HL-60 (cell line): ENCODE results near the gene IGFBP6.
A peak's percentile ranks its signal among the peaks of the same experiment; 100 is the strongest.

Experiments used
- DNase-seq, 2 experiments: peaks; one replicate each; pipeline ENCODE4 v3.0.0-alpha.2; 2010 to 2020; ENCODE audit warnings: low read depth in 1 of 2, low spot score in 1 of 2
- H3K27ac ChIP-seq: fragments of 250-450 bp; sonication (Bioruptor Pico); replicated peaks from 2 replicates; pipeline ENCODE4 v1.5.1; 2020; ENCODE audit warnings: mild to moderate bottlenecking, moderate library complexity
- H3K27me3 ChIP-seq: fragments of 250-450 bp; sonication (Bioruptor Pico); 2 replicates; pipeline ENCODE4 v1.5.1; 2021; ENCODE audit warnings: mild to moderate bottlenecking, moderate library complexity; ENCODE audit not compliant: insufficient read depth, poor library complexity, severe bottlenecking
- H3K4me3 ChIP-seq: replicated peaks from 2 replicates; pipeline ENCODE4 v1.5.1; 2011; ENCODE audit warnings: mild to moderate bottlenecking, control low read depth, low read length; ENCODE audit not compliant: insufficient read depth
- GABPA ChIP-seq: IDR thresholded peaks from 2 replicates; pipeline ENCODE4 v1.6.1; 2012; ENCODE audit warnings: low read depth
- POLR2AphosphoS5 ChIP-seq: IDR thresholded peaks from 2 replicates; pipeline ENCODE4 v1.6.1; 2012; ENCODE audit warnings: low read depth
- SPI1 ChIP-seq: IDR thresholded peaks from 2 replicates; pipeline ENCODE4 v1.6.1; 2012; ENCODE audit warnings: low read depth, mild to moderate bottlenecking, borderline replicate concordance
- TF ChIP-seq, protein P1 (sequence below): IDR thresholded peaks from one replicate; pipeline ENCODE4 v1.5.1; 2011; ENCODE audit warnings: low read length, control low read depth, inconsistent platforms; ENCODE audit not compliant: insufficient read depth
- TF ChIP-seq, protein P2 (sequence below): IDR thresholded peaks from 2 replicates; pipeline ENCODE4 v1.6.1; 2012; ENCODE audit warnings: low read depth; ENCODE audit not compliant: insufficient replicate concordance

The IGFBP6 gene

DNA sequence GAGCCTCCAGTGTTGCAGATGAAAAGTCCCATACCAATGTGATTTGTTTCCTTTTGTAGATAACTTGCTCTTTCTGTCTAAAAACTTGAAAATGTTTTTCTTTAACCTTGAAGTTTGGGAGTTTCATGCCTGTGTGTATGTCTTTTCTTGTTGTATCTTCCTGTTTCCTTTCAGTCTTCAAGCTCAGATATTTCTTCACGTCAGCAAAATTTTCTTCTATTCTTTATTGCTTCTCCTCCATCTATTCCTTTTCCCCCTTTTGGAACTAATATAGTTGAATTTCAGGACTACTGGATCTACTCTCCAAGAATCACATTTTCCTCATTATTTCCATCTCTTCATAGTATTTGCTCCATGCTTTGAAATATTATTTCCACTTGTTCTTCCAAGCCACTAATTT, 29.7 kb downstream of the IGFBP6 start:
- DNase-seq, result no peak
- TF ChIP-seq, protein P1, sequence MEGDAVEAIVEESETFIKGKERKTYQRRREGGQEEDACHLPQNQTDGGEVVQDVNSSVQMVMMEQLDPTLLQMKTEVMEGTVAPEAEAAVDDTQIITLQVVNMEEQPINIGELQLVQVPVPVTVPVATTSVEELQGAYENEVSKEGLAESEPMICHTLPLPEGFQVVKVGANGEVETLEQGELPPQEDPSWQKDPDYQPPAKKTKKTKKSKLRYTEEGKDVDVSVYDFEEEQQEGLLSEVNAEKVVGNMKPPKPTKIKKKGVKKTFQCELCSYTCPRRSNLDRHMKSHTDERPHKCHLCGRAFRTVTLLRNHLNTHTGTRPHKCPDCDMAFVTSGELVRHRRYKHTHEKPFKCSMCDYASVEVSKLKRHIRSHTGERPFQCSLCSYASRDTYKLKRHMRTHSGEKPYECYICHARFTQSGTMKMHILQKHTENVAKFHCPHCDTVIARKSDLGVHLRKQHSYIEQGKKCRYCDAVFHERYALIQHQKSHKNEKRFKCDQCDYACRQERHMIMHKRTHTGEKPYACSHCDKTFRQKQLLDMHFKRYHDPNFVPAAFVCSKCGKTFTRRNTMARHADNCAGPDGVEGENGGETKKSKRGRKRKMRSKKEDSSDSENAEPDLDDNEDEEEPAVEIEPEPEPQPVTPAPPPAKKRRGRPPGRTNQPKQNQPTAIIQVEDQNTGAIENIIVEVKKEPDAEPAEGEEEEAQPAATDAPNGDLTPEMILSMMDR, result no peak
- no peak for TF ChIP-seq SPI1
- TF ChIP-seq, protein P2, sequence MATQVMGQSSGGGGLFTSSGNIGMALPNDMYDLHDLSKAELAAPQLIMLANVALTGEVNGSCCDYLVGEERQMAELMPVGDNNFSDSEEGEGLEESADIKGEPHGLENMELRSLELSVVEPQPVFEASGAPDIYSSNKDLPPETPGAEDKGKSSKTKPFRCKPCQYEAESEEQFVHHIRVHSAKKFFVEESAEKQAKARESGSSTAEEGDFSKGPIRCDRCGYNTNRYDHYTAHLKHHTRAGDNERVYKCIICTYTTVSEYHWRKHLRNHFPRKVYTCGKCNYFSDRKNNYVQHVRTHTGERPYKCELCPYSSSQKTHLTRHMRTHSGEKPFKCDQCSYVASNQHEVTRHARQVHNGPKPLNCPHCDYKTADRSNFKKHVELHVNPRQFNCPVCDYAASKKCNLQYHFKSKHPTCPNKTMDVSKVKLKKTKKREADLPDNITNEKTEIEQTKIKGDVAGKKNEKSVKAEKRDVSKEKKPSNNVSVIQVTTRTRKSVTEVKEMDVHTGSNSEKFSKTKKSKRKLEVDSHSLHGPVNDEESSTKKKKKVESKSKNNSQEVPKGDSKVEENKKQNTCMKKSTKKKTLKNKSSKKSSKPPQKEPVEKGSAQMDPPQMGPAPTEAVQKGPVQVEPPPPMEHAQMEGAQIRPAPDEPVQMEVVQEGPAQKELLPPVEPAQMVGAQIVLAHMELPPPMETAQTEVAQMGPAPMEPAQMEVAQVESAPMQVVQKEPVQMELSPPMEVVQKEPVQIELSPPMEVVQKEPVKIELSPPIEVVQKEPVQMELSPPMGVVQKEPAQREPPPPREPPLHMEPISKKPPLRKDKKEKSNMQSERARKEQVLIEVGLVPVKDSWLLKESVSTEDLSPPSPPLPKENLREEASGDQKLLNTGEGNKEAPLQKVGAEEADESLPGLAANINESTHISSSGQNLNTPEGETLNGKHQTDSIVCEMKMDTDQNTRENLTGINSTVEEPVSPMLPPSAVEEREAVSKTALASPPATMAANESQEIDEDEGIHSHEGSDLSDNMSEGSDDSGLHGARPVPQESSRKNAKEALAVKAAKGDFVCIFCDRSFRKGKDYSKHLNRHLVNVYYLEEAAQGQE, result no peak
- no peak for TF ChIP-seq GABPA
- TF ChIP-seq POLR2AphosphoS5, result no peak
- H3K4me3 ChIP-seq, result no peak overlapping the region
- H3K27me3 ChIP-seq, result no peaks in the 10 kb centered on the region
- H3K27ac ChIP-seq, result no peak overlapping the region

DNA sequence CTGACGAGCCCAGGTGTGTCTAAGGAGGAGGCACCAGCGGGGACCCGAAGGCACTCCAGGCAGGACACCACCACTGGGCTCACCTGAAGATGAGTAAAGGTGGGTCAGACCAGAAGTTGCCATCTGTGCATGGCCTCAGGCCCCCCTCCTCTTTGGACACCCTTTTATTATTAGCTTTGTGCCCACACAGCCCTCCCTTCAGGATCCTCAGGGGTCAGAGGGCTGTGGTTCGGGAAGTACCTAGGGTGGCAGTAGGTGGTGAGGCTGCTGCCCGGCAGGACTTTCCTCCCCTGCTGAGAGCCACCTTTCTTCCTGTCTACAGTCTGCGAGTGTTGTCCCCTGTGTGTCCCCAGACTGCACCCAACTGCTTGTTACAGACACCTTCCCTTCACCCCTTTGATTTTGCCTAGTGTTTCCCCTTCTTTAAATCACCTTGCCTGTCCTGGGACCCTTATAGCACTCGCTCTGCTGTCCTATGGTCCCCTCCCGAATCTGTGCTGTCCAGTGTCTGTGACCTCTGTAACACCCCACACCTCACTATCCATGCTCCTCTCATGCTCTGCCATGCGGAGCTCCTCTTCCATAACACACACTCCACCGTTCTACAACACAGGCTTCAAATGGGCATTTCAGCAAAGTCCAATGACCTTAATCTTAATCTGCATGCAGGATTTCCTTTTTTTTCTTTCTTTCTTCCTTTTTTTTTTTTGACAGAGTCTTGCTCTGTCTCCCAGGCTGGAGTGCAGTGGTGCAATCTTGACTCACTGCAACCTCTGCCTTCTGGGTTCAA, 31.5 kb downstream of the IGFBP6 start:
- Histone ChIP-seq H3K27ac (no peak overlapping the region), H3K4me3 (no peak overlapping the region), H3K27me3 (no peaks in the 10 kb centered on the region)
- peak; percentile 34; the same call in 1 of the 2 replicates for TF ChIP-seq SPI1
- no peak for TF ChIP-seq POLR2AphosphoS5
- TF ChIP-seq, protein P1, result no peak
- peak in 1 of 2 experiments; percentile 77 for DNase-seq

DNA sequence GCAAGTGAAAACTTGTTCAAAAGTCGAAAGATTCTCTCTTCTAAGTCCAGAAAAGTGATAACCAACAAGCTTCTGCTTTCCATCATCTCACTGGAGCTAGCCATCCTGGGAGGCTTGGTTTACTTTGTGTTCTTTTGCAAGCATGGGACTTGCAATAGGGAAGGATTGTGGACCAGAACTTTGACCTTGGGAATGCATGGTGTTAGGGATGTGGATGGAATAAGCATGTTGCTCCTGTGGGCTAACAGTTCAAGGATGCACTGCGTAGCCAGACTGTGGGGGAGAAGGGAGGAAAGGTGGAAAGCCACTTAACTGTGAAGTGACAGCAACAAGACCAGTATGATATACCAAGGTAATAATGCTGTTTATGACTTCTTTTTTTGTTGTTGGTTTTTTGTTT, 34.4 kb downstream of the IGFBP6 start:
- no peaks in the 10 kb centered on the region for H3K27me3 ChIP-seq
- DNase-seq, result no peak
- no peak overlapping the region for H3K27ac ChIP-seq
- TF ChIP-seq, protein P2, result no peak
- TF ChIP-seq GABPA, result no peak
- H3K4me3 ChIP-seq, result no peak overlapping the region

DNA sequence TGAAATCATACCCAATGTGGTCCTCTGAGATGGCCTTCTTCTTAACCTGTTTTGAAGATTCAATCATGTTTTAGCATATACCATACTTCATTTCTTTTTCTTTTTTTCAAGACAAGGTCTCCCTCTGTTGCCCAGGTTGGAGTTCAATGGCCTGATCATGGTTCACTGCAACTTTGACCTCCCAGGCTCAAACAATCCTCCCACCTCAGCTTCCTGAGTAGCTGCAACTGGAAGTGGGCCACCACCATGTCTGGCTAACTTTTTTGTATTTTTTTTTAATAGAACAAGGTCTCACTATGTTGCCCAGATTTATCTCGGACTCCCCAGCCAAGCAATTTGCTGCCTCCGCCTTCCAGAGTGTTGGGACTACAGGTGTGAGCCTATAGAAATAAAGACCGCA, 36.3 kb downstream of the IGFBP6 start:
- H3K4me3 ChIP-seq, result no peak overlapping the region
- DNase-seq, result no peak
- TF ChIP-seq POLR2AphosphoS5 (no peak), GABPA (no peak), SPI1 (no peak)
- TF ChIP-seq, protein P1, result no peak
- H3K27ac ChIP-seq, result no peak overlapping the region
- no peaks in the 10 kb centered on the region for H3K27me3 ChIP-seq
